Effector memory CD8-positive, alpha-beta T cell (primary cell): Measurements from ENCODE around the gene MACROD2.

Experiments
- ATAC-seq: fragments of 150-1000 bp; cut with Tn5 transposase; replicated peaks from 2 replicates; pipeline ENCODE4 v1.10.0; 2021; ENCODE audit warnings: mild to moderate bottlenecking, moderate library complexity
- DNase-seq, 3 experiments: peaks; one replicate each; pipeline ENCODE4 v3.0.0; 2021
- H3K27ac Mint-ChIP-seq, 2 donors: one replicate each; pipeline ENCODE4 v1.8.0; 2022; ENCODE audit warnings: mild to moderate bottlenecking in 2 of 2, mixed read lengths in 2 of 2, moderate library complexity in 2 of 2
- H3K27me3 Mint-ChIP-seq, 2 donors: one replicate each; pipeline ENCODE4 v1.8.0; 2022; ENCODE audit warnings: mixed read lengths in 2 of 2
- H3K36me3 Mint-ChIP-seq: one replicate; pipeline ENCODE4 v1.8.0; 2022; ENCODE audit warnings: mild to moderate bottlenecking, moderate library complexity, mixed read lengths; ENCODE audit not compliant: insufficient read depth
- H3K4me1 Mint-ChIP-seq, 2 donors: one replicate each; pipeline ENCODE4 v1.8.0; 2022; ENCODE audit warnings: low read depth in 2 of 2, mixed read lengths in 2 of 2
- H3K4me3 Mint-ChIP-seq, 2 donors: one replicate each; pipeline ENCODE4 v1.8.0; 2022; ENCODE audit warnings: mild to moderate bottlenecking in 2 of 2, mixed read lengths in 2 of 2, moderate library complexity in 2 of 2
- H3K9me3 Mint-ChIP-seq, 2 donors: one replicate each; pipeline ENCODE4 v1.8.0; 2022; ENCODE audit warnings: mixed read lengths in 2 of 2

MACROD2 gene

GRCh38 chr20:15618110-15618509 lies 1622.8 kb downstream of the MACROD2 start:
- no peak for ATAC-seq

GRCh38 chr20:15618912-15619311 lies 1623.6 kb downstream of the MACROD2 start:
- Mint-ChIP-seq H3K9me3 (peaks cover 12 to 15% of the 10 kb centered on the region in 2 donors), H3K4me1 (no peaks in the 10 kb centered on the region), H3K36me3 (no peaks in the 10 kb centered on the region), H3K27ac (no peak overlapping the region), H3K4me3 (no peak overlapping the region), H3K27me3 (no peaks in the 10 kb centered on the region)
- no peak for ATAC-seq
- no peak for DNase-seq

More at GRCh38 chr20:15618110-15618509, 1622.8 kb downstream of the MACROD2 start:
- Mint-ChIP-seq H3K27ac (no peak overlapping the region), H3K36me3 (no peaks in the 10 kb centered on the region), H3K4me3 (no peak overlapping the region), H3K27me3 (no peaks in the 10 kb centered on the region), H3K9me3 (peaks cover 15 to 16% of the 10 kb centered on the region in 2 donors), H3K4me1 (no peaks in the 10 kb centered on the region)
- no peak for DNase-seq

- Mint-ChIP-seq H3K36me3 (no peaks in the 10 kb centered on the region), H3K27me3 (no peaks in the 10 kb centered on the region), H3K9me3 (peaks cover 12 to 15% of the 10 kb centered on the region in 2 donors), H3K4me3 (no peak overlapping the region), H3K4me1 (no peaks in the 10 kb centered on the region), H3K27ac (no peak overlapping the region)
- no peak for DNase-seq
- no peak for ATAC-seq
Measured at GRCh38 chr20:15619341-15619740, 1624.0 kb downstream of the MACROD2 start.

- H3K27ac Mint-ChIP-seq: no peak overlapping the region
- DNase-seq: no peak
Measured at GRCh38 chr20:15619816-15620215, 1624.5 kb downstream of the MACROD2 start.

GRCh38 chr20:15622368-15622767 lies 1627.1 kb downstream of the MACROD2 start:
- DNase-seq: no peak
- peaks cover 10 to 13% of the 10 kb centered on the region in 2 donors for H3K9me3 Mint-ChIP-seq
- no peaks in the 10 kb centered on the region for H3K36me3 Mint-ChIP-seq
- no peaks in the 10 kb centered on the region for H3K27me3 Mint-ChIP-seq
- no peak overlapping the region for H3K27ac Mint-ChIP-seq
- ATAC-seq: no peak
- no peaks in the 10 kb centered on the region for H3K4me1 Mint-ChIP-seq
- H3K4me3 Mint-ChIP-seq: no peak overlapping the region

More at GRCh38 chr20:15619816-15620215, 1624.5 kb downstream of the MACROD2 start:
- Mint-ChIP-seq H3K9me3 (peaks cover 11 to 12% of the 10 kb centered on the region in 2 donors), H3K36me3 (no peaks in the 10 kb centered on the region), H3K27me3 (no peaks in the 10 kb centered on the region), H3K4me1 (no peaks in the 10 kb centered on the region), H3K4me3 (no peak overlapping the region)
- no peak for ATAC-seq

- Mint-ChIP-seq H3K9me3 (peaks cover 10 to 13% of the 10 kb centered on the region in 2 donors), H3K27me3 (no peaks in the 10 kb centered on the region), H3K36me3 (no peaks in the 10 kb centered on the region), H3K27ac (no peak overlapping the region), H3K4me3 (no peak overlapping the region), H3K4me1 (no peaks in the 10 kb centered on the region)
- no peak for ATAC-seq
- no peak for DNase-seq
Measured at GRCh38 chr20:15623215-15623614, 1627.9 kb downstream of the MACROD2 start.

- Mint-ChIP-seq H3K27me3 (no peaks in the 10 kb centered on the region), H3K4me3 (no peak overlapping the region), H3K4me1 (no peaks in the 10 kb centered on the region), H3K9me3 (peaks cover 9 to 10% of the 10 kb centered on the region in 2 donors), H3K36me3 (no peaks in the 10 kb centered on the region), H3K27ac (no peak overlapping the region)
- DNase-seq: no peak
- no peak for ATAC-seq
Measured at GRCh38 chr20:15625981-15626380, 1630.7 kb downstream of the MACROD2 start.

GRCh38 chr20:15627089-15627488 lies 1631.8 kb downstream of the MACROD2 start:
- no peak for ATAC-seq
- Mint-ChIP-seq H3K4me3 (no peak overlapping the region), H3K4me1 (no peaks in the 10 kb centered on the region), H3K9me3 (peaks cover 8 to 10% of the 10 kb centered on the region in 2 donors), H3K36me3 (no peaks in the 10 kb centered on the region), H3K27me3 (no peaks in the 10 kb centered on the region), H3K27ac (no peak overlapping the region)
- DNase-seq: no peak

GRCh38 chr20:15627501-15627903 lies 1632.2 kb downstream of the MACROD2 start:
- Mint-ChIP-seq H3K36me3 (no peaks in the 10 kb centered on the region), H3K27me3 (no peaks in the 10 kb centered on the region), H3K4me1 (no peaks in the 10 kb centered on the region), H3K27ac (no peak overlapping the region), H3K4me3 (no peak overlapping the region), H3K9me3 (peaks cover 8 to 10% of the 10 kb centered on the region in 2 donors)
- DNase-seq: no peak
- no peak for ATAC-seq

GRCh38 chr20:15628851-15629353 lies 1633.6 kb downstream of the MACROD2 start:
- H3K4me3 Mint-ChIP-seq: no peak overlapping the region
- H3K36me3 Mint-ChIP-seq: no peaks in the 10 kb centered on the region
- DNase-seq: no peak
- H3K4me1 Mint-ChIP-seq: no peaks in the 10 kb centered on the region
- H3K9me3 Mint-ChIP-seq: peaks cover 9 to 10% of the 10 kb centered on the region in 2 donors
- no peak overlapping the region for H3K27ac Mint-ChIP-seq
- ATAC-seq: no peak
- no peaks in the 10 kb centered on the region for H3K27me3 Mint-ChIP-seq

- H3K36me3 Mint-ChIP-seq: no peaks in the 10 kb centered on the region
Measured at GRCh38 chr20:15630360-15630759, 1635.0 kb downstream of the MACROD2 start.

GRCh38 chr20:15632680-15633079 lies 1637.4 kb downstream of the MACROD2 start:
- no peak overlapping the region for H3K4me3 Mint-ChIP-seq
- no peak overlapping the region for H3K27ac Mint-ChIP-seq
- H3K4me1 Mint-ChIP-seq: no peaks in the 10 kb centered on the region
- peaks cover 3 to 5% of the 10 kb centered on the region in 2 donors for H3K9me3 Mint-ChIP-seq
- no peak for ATAC-seq
- H3K27me3 Mint-ChIP-seq: no peaks in the 10 kb centered on the region
- H3K36me3 Mint-ChIP-seq: no peaks in the 10 kb centered on the region
- DNase-seq: no peak

More at GRCh38 chr20:15630360-15630759, 1635.0 kb downstream of the MACROD2 start:
- Mint-ChIP-seq H3K27ac (no peak overlapping the region), H3K4me3 (no peak overlapping the region), H3K27me3 (no peaks in the 10 kb centered on the region), H3K4me1 (no peaks in the 10 kb centered on the region), H3K9me3 (peaks cover 7 to 10% of the 10 kb centered on the region in 2 donors)
- ATAC-seq: no peak
- no peak for DNase-seq

GRCh38 chr20:15634102-15634501 lies 1638.8 kb downstream of the MACROD2 start:
- Mint-ChIP-seq H3K9me3 (peaks cover 2 to 5% of the 10 kb centered on the region in 2 donors), H3K36me3 (no peaks in the 10 kb centered on the region), H3K27ac (no peak overlapping the region), H3K4me1 (no peaks in the 10 kb centered on the region), H3K4me3 (no peak overlapping the region), H3K27me3 (no peaks in the 10 kb centered on the region)
- ATAC-seq (no peak), DNase-seq (no peak)

- Mint-ChIP-seq H3K36me3 (no peaks in the 10 kb centered on the region), H3K27me3 (no peaks in the 10 kb centered on the region), H3K9me3 (peaks cover 7 to 25% of the 10 kb centered on the region in 2 donors), H3K27ac (no peak overlapping the region), H3K4me1 (no peaks in the 10 kb centered on the region), H3K4me3 (no peak overlapping the region)
- ATAC-seq: no peak
- DNase-seq: no peak
Measured at GRCh38 chr20:15637546-15637945, 1642.2 kb downstream of the MACROD2 start.
